T-cell (primary cell): ENCODE measurements around the gene TRAIP. TPM values are rescaled to one million over a fixed set of nuclear protein-coding genes. Genes with fewer than 3 reads are reported as not detected.

Experiments
- ATAC-seq, 4 experiments: fragments of 200-7000 bp in 3 of 4; fragments of 150-1000 bp in 1 of 4; cut with Tn5 transposase; replicated peaks in 1 of 4; 1 replicate in 3 of 4; 2 replicates in 1 of 4; pipeline ENCODE4 v1.10.0; 2021; ENCODE audit warnings: moderate library complexity in 3 of 4, mild to moderate bottlenecking in 2 of 4, moderate number of reproducible peaks in 1 of 4
- CTCF ChIA-PET, 2 donors: fragments of 300-600 bp; sonication (Branson Sonifier 250); formaldehyde crosslinking; loops; one replicate each; lab custom pipeline; 2022; ENCODE audit warnings: antibody characterized with exemption in 2 of 2; lab: Charles Lee
- POLR2A ChIA-PET, 2 donors: fragments of 300-600 bp; sonication (Branson Sonifier 250); formaldehyde crosslinking; loops; one replicate each; lab custom pipeline; 2022; ENCODE audit warnings: antibody characterized with exemption in 2 of 2; lab: Charles Lee
- DNase-seq, 35 experiments: peaks; one replicate each; pipeline versions ENCODE4 v3.0.0 to v3.0.0-alpha.2; 2013 to 2023
- H3K27ac ChIP-seq: one replicate; pipeline ENCODE4 v1.5.1; 2013; ENCODE audit warnings: low read length
- H3K27me3 ChIP-seq, 2 experiments: replicated peaks in 1 of 2; 1 replicate in 1 of 2; 2 replicates in 1 of 2; pipeline versions ENCODE4 v1.6.1 to v1.7.0; 2013; ENCODE audit warnings: low read length in 1 of 2, mixed read lengths in 1 of 2; ENCODE audit not compliant: control insufficient read depth in 2 of 2, insufficient read depth in 2 of 2; ENCODE audit errors: extremely low read depth in 1 of 2
- H3K36me3 ChIP-seq, 2 donors: 1 replicate in 1 of 2; 2 replicates in 1 of 2; pipeline versions ENCODE4 v1.6.1 to v1.7.0; 2013; ENCODE audit warnings: low read length in 1 of 2; ENCODE audit not compliant: control insufficient read depth in 2 of 2, insufficient read depth in 1 of 2; ENCODE audit errors: extremely low read depth in 1 of 2
- H3K4me1 ChIP-seq, 2 experiments: 1 replicate in 1 of 2; 2 replicates in 1 of 2; pipeline versions ENCODE4 v1.6.1 to v1.7.0; 2013; ENCODE audit warnings: low read length in 2 of 2, mixed read lengths in 1 of 2; ENCODE audit not compliant: insufficient read depth in 2 of 2, control insufficient read depth in 1 of 2; ENCODE audit errors: extremely low read depth in 1 of 2
- H3K4me3 ChIP-seq, 2 donors: 1 replicate in 1 of 2; 2 replicates in 1 of 2; pipeline versions ENCODE4 v1.5.1 to v1.7.0; 2013; ENCODE audit warnings: mild to moderate bottlenecking in 2 of 2, low read length in 1 of 2, moderate library complexity in 1 of 2; ENCODE audit not compliant: control insufficient read depth in 1 of 2; ENCODE audit errors: extremely low read depth in 1 of 2
- H3K9me3 ChIP-seq: 2 replicates; pipeline ENCODE4 v1.7.0; 2013
- H3K27ac Mint-ChIP-seq, 2 donors: one replicate each; pipeline ENCODE4 v1.8.0; 2020 to 2021; ENCODE audit warnings: mild to moderate bottlenecking in 2 of 2, mixed read lengths in 2 of 2
- H3K27me3 Mint-ChIP-seq, 2 donors: one replicate each; pipeline ENCODE4 v1.8.0; 2021 to 2022; ENCODE audit warnings: mixed read lengths in 2 of 2
- H3K36me3 Mint-ChIP-seq: one replicate; pipeline ENCODE4 v1.8.0; 2021; ENCODE audit warnings: mixed read lengths
- H3K4me1 Mint-ChIP-seq, 3 donors: one replicate each; pipeline ENCODE4 v1.8.0; 2020 to 2022; ENCODE audit warnings: mixed read lengths in 3 of 3, mild to moderate bottlenecking in 1 of 3
- H3K4me3 Mint-ChIP-seq, 3 donors: one replicate each; pipeline ENCODE4 v1.8.0; 2020 to 2022; ENCODE audit warnings: mild to moderate bottlenecking in 3 of 3, mixed read lengths in 3 of 3, moderate library complexity in 3 of 3
- H3K9me3 Mint-ChIP-seq, 3 donors: one replicate each; pipeline ENCODE4 v1.8.0; 2020 to 2022; ENCODE audit warnings: mixed read lengths in 3 of 3
- WGBS: methylation state at CpG from one replicate; pipeline ENCODE4 v1.1.5; 2013; ENCODE audit warnings: missing lambda C conversion rate; ENCODE audit not compliant: insufficient coverage; 5-methylcytosine and 5-hydroxymethylcytosine counted together
- total RNA-seq, 35 experiments: library from RNA in 6 of 35; stranded (reverse) in 6 of 35; fragments of 120-200 nt in 1 of 35; gene quantifications; one replicate each; pipeline versions ENCODE4 v1.2.1 to v1.2.4 and lab custom pipeline; 2013 to 2026

TRAIP gene
- total RNA-seq, 5 donors from 2014 or later (not counting 1 experiment from before 2014, with no cell fraction given): 4.0 to 5.7 (median 4.4) TPM

DNA sequence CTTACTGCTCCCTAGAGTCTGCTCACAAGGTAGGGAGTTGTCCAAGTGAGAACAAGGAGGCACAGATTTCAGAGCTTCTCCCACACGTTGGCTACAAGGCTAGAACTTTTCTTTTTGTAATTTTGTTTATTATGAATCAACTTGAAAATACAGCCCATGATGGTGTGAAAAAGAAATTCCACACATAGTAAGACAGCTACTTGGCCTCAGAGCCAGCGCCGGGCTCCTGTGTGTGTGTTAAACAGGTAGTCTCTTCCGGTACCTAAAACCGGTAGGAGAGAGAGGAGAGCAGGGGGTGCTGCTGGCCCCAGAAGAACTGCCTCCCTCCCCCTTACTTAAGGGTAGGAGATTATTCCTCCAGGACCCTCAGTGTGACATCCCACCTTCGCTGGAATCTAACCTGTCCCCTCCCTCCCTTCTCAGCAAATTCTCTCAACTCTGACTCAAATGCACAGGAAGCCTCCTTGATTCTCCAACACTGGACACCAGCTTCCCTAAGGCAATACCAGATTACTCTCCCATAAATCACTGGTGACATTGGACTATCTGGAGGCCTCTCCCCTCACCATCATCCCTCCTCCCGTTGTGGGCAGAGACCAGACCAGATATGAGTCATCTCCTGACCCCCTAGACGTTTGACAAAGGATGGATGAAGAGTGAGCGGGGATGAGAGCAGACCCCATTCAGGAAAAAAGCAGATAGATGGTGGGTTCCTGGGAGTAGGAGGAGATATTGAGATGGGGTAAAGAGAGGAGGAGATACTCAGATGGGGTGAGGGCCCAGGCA is 65.5 kb downstream of the TRAIP start:
- H3K27me3 ChIP-seq: peaks cover 0 to 9% of the 10 kb centered on the region in 2 experiments
- no peaks in the 10 kb centered on the region for H3K9me3 Mint-ChIP-seq
- ChIA-PET POLR2A (no interaction called here), CTCF (no interaction called here)
- DNase-seq (no peak), ATAC-seq (no peak)
- H3K4me3 Mint-ChIP-seq: no peak overlapping the region
- H3K9me3 ChIP-seq: no peaks in the 10 kb centered on the region
- H3K27ac Mint-ChIP-seq: no peak overlapping the region
- H3K4me3 ChIP-seq: no peak overlapping the region
- no peaks in the 10 kb centered on the region for H3K36me3 Mint-ChIP-seq
- no CpG with 5 or more reads among the region's 9 CpGs for WGBS
- H3K27me3 Mint-ChIP-seq: no peaks in the 10 kb centered on the region
- H3K36me3 ChIP-seq: no peaks in the 10 kb centered on the region
- H3K4me1 Mint-ChIP-seq: peaks cover 9 to 18% (median 12%) of the 10 kb centered on the region in 3 donors
- peaks cover 6 to 21% of the 10 kb centered on the region in 2 experiments for H3K4me1 ChIP-seq
- H3K27ac ChIP-seq: no peak overlapping the region

- no peak for ATAC-seq
These were observed 68.3 kb downstream of the TRAIP start for GRCh38 chr3:49788056-49788455.

DNA sequence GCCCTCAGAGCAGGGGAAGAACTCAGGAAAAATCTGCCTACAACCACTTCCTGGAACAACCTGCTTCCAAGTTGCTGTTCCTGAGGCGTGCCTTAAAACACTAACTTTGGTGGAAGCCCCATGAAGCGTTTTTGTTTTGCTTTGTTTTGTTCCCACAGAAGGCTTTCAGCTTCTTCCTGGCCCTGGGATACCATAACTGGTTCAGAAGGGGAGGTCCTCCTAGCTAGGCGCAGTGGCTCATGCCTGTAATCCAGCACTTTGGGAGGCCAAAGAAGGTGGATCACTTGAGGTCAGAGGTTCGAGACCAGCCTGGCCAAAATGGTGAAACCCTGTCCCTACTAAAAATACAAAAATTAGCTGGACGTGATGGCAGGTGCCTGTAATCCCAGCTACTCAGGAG is 68.8 kb downstream of the TRAIP start:
- Histone ChIP-seq H3K27ac (no peak overlapping the region), H3K4me1 (peaks cover 11 to 52% of the 10 kb centered on the region in 2 experiments), H3K4me3 (no peak overlapping the region), H3K27me3 (peaks cover 0 to 7% of the 10 kb centered on the region in 2 experiments), H3K9me3 (no peaks in the 10 kb centered on the region), H3K36me3 (peaks cover 0 to 5% of the 10 kb centered on the region in 2 donors)
- POLR2A ChIA-PET: no interaction called here
- peaks cover 10% of the 10 kb centered on the region for H3K36me3 Mint-ChIP-seq
- no peak for ATAC-seq
- H3K4me1 Mint-ChIP-seq: peaks cover 28 to 33% (median 29%) of the 10 kb centered on the region in 3 donors
- no peak overlapping the region for H3K27ac Mint-ChIP-seq
- H3K9me3 Mint-ChIP-seq: no peaks in the 10 kb centered on the region
- DNase-seq: no peak
- CTCF ChIA-PET: interaction anchor here in 1 of 2 donors (0.5 kb wide), 1 partner anchor 975 kb away, joined by 3 read pairs; no protein-coding TSS in a partner anchor
- no peaks in the 10 kb centered on the region for H3K27me3 Mint-ChIP-seq
- 97% methylated on average over 3 of the region's 5 CpGs for WGBS
- peak overlapping the region; percentile 90 to 93 (median 91) for H3K4me3 Mint-ChIP-seq

More at GRCh38 chr3:49788056-49788455, 68.3 kb downstream of the TRAIP start:
- peaks cover 0 to 4% of the 10 kb centered on the region in 2 donors for H3K36me3 ChIP-seq
- peaks cover 11 to 48% of the 10 kb centered on the region in 2 experiments for H3K4me1 ChIP-seq
- H3K27me3 Mint-ChIP-seq: no peaks in the 10 kb centered on the region
- no peaks in the 10 kb centered on the region for H3K9me3 ChIP-seq
- no peaks in the 10 kb centered on the region for H3K9me3 Mint-ChIP-seq
- 88% methylated on average over 2 of the region's 2 CpGs for WGBS
- H3K27me3 ChIP-seq: peaks cover 0 to 7% of the 10 kb centered on the region in 2 experiments
- peaks cover 28 to 33% (median 29%) of the 10 kb centered on the region in 3 donors for H3K4me1 Mint-ChIP-seq
- ChIA-PET CTCF (no interaction called here), POLR2A (no interaction called here)
- no peak overlapping the region for H3K4me3 ChIP-seq
- peaks cover 10% of the 10 kb centered on the region for H3K36me3 Mint-ChIP-seq
- DNase-seq: no peak
- no peak overlapping the region for H3K4me3 Mint-ChIP-seq
- no peak overlapping the region for H3K27ac ChIP-seq
- H3K27ac Mint-ChIP-seq: peak overlapping the region in 1 of 2 donors; percentile 43

- POLR2A ChIA-PET: no interaction called here
These were observed 69.2 kb downstream of the TRAIP start for GRCh38 chr3:49787182-49787464.

GRCh38 chr3:49786357-49787181 is 69.8 kb downstream of the TRAIP start, which contains the start of gene IP6K1:
IP6K1 (minus strand) TSS chr3:49786542; CDS start chr3:49748040, 38,502 bp downstream.
- Mint-ChIP-seq H3K4me1 (peaks cover 30 to 38% (median 33%) of the 10 kb centered on the region in 3 donors), H3K9me3 (no peaks in the 10 kb centered on the region), H3K27ac (peak within 1 kb of the TSS; percentile 94 to 98), H3K27me3 (no peaks in the 10 kb centered on the region), H3K36me3 (peaks cover 10% of the 10 kb centered on the region), H3K4me3 (peak within 1 kb of the TSS; percentile 90 to 93 (median 91))
- POLR2A ChIA-PET: interaction anchor here in 1 of 2 donors (0.5 to 0.8 kb wide), 2 partner anchors 17 to 1741 kb away, joined by 4 to 6 read pairs; partner anchors contain the start of gene INKA1
- Histone ChIP-seq H3K4me3 (peak within 1 kb of the TSS; percentile 60 to 72), H3K9me3 (no peaks in the 10 kb centered on the region), H3K27me3 (peaks cover 0 to 7% of the 10 kb centered on the region in 2 experiments), H3K27ac (peak within 1 kb of the TSS; percentile 93), H3K36me3 (peaks cover 0 to 12% of the 10 kb centered on the region in 2 donors), H3K4me1 (peaks cover 11 to 60% of the 10 kb centered on the region in 2 experiments)
- WGBS: 2% methylated on average over 53 of the region's 55 CpGs
- DNase-seq (peak; percentile 97 to 100 (median 100)), ATAC-seq (peak; percentile 99 to 100 (median 100))
- CTCF ChIA-PET: interaction anchor here in 1 of 2 donors (1.4 kb wide), 1 partner anchor 53 kb away, joined by 3 read pairs; no protein-coding TSS in a partner anchor

More at GRCh38 chr3:49787182-49787464, 69.2 kb downstream of the TRAIP start:
- Mint-ChIP-seq H3K9me3 (no peaks in the 10 kb centered on the region), H3K27ac (peak overlapping the region; percentile 94 to 98), H3K36me3 (peaks cover 10% of the 10 kb centered on the region), H3K27me3 (no peaks in the 10 kb centered on the region), H3K4me1 (peaks cover 29 to 37% (median 32%) of the 10 kb centered on the region in 3 donors), H3K4me3 (peak overlapping the region; percentile 90 to 93 (median 91))
- ATAC-seq (no peak), DNase-seq (no peak)
- H3K4me3 ChIP-seq: peak overlapping the region; percentile 60 to 72
- CTCF ChIA-PET: no interaction called here
- 14% methylated on average over 1 of the region's 3 CpGs for WGBS
- H3K36me3 ChIP-seq: peaks cover 0 to 8% of the 10 kb centered on the region in 2 donors
- H3K27ac ChIP-seq: peak overlapping the region; percentile 93
- H3K4me1 ChIP-seq: peaks cover 11 to 57% of the 10 kb centered on the region in 2 experiments
- H3K27me3 ChIP-seq: peaks cover 0 to 7% of the 10 kb centered on the region in 2 experiments
- H3K9me3 ChIP-seq: no peaks in the 10 kb centered on the region
